NCI-H146 treated with DMSO at 0.1 percent for 48 hours (cell line): ENCODE data around the gene ANKS4B.
"Not testable (repeated sequence)": the region's sequence is repeated elsewhere in the genome, so short reads cannot be mapped to it uniquely, and the experiment has no call there.

Experiments
- DNase-seq: peaks from one replicate; lab custom pipeline; 2025; ENCODE audit not compliant: unreplicated experiment; lab: John Stamatoyannopoulos, UW

Gene ANKS4B, protein sequence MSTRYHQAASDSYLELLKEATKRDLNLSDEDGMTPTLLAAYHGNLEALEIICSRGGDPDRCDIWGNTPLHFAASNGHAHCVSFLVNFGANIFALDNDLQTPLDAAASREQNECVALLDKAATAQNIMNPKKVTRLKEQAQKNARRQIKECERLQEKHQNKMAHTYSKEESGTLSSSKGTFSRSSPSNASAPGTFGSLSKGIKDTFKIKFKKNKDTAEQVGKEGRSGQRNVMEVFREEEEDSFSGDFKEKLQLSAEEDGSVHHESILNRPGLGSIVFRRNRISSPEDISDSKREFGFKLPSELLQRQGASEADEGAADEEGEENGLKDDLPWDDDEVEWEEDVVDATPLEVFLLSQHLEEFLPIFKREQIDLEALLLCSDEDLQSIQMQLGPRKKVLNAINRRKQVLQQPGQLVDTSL

DNA sequence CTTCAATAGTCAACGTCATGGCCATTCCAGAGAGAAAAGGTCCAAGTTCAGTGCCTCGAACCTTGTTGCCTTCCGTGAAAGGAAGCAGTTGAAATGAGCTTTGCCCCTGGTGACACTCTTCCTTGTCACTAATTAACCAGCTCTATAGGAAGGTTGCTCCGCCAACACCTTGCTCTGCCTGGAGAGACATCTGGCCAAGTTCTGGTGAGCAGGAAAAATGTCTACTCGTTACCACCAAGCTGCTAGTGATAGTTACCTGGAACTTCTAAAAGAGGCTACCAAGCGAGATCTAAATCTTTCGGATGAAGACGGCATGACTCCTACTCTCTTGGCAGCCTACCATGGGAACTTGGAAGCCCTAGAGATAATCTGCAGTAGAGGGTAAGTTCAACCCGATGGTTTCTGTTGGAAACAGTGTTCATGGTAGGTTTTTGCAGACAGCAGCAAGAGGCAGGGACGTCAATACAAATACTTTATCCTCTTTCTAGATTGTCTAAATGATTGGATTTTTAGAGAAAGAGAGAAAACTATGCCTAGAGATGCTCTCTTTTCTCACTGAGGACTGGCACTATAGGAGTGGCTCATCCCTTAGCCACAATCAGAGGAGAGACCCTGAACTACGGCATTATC is at the start of gene ANKS4B:
Gene ANKS4B (plus strand): TSS at position 179 of the 630 bp plus-strand sequence. CDS start 39 bp downstream, at position 218.
- no peak for DNase-seq

DNA sequence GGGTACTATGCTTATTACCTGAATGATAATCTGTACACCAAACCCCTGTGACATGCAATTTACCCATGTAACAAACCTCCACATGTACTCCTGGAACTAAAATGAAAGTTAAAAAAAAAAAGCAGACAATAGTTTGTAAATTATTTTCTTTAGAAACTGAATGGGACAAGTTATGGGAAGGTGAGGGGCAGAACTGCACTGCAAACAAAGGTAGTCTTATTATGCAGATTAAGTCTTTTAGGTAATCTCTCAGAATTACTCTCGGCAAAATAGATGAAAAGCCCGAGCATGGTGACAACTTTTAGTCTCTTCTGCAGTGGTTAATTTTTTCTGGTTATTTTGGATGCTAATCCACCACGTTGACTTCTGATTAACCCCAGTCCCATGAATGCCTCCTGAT is 49.5 kb upstream of the ANKS4B start:
- DNase-seq = no peak

DNA sequence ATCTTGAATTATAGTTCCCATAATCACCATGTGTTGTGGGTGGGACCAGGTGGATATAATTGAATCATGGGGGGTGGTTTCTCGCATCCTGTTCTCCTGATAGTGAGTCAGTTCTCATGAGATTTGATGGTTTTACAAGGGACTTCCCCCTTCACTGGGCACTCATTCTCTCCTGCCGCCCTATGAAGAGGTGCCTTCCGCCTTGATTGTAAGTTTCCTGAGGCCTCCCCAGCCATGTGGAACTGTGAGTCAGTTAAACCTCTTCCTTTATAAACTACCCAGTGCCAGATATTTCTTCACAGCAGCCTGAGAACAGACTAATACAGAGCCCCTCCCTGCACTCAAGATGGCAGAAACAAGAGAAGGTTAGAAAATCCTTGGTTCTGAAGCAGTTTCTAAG is 48.7 kb upstream of the ANKS4B start:
- DNase-seq = no peak

DNA sequence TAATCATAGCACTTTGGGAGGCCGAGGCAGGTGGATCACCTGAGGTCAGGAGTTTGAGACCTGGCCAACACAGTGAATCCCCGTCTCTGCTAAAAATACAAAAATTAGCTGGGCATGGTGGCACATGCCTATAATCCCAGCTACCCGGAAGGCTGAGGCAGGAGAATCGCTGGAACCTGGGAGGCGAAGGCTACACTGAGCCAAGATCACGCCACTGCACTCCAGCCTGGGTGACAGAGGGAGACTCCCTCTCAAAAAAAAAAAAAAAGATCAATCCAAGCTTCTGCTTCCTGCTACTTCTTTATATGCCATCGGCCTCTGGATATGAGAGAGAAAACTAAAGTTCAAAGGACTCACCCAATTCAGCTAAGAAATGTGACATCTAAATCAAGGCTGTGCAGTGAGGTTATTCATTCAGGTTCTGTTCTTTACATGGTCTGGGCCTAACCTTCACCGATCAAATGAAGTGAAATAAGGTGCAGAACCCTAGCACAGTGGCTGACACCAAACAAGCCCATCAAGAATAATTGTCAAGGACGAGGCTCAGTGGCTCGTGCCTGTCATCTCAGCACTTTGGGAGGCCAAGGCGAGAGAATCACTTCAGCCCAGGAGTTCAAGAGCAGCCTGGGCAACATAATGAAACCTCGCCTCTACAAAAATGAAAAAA is 47.7 kb upstream of the ANKS4B start:
- DNase-seq = no peak

DNA sequence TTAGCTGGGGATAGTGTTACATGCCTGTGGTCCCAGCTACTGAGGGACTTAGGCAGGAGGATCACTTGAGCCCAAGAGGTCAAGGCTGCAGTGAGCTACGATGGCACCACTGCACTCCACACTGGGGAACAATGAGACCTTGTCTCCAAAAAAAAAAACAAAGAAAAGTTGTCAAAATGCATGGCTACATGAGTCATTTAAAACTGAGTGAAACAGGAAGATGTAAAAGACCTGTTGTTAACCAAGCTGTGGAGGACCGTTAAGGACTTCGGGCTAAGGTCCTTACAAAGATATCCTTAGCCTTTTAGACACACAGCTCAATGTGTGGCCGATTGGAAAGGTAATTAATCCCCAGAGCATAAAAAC is 47.2 kb upstream of the ANKS4B start:
- DNase-seq = no peak

DNA sequence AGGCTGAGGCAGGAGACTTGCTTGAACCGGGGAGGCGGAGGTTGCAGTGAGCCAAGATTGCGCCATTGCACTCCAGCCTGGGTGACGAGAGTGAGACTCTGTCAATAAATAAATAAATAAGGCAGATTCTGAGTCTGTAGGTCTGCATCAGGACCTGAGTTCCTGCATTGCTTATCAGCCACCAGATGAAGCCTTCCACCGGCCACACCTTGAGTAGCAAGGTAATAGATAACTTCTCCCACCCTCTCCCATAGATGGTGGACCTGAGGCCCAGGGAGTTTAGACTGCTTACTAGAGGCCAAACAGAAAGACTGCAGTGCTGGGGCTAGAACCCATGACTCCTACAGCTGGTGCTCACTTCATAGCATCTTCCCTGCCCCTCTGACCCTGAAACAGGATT is 44.2 kb upstream of the ANKS4B start:
- no peak for DNase-seq

DNA sequence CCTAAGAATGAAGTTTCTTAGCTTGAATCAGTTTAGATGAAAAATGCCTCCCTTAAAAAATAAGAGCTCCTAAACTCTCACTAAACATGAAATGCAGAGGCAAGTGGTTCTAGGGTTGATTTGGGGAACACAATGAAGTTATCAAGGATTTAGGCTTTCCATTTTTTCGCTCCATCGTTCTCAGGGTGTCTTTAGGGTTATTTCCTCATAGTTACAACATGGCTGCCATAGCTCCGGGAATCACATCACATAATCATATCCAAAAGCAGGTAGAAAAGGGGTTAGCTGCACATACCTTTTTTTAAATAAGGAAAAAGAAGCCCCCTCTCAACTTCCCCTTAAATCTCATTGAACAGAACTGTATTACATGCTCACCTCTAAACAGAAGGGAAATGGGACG is 43.5 kb upstream of the ANKS4B start:
- no peak for DNase-seq

DNA sequence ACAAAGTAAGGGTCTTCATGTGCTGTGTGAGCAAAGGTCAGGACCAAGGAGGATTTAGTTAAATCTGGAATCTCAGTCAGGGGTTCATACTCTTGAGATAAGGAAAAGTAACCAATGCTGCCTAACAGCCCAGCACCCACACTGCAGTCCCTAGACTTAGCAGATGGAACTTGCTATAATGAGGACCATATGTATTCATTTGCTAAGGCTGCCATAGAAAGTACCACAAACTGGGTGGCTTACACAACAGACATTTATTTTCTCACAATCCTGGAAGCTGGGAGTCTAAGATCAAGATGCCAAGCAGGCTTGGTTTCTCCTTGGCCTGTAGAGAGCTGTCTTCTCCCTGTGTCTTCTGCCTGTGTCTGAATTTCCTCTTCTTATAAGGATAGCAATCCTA is 42.9 kb upstream of the ANKS4B start:
- DNase-seq = no peak

DNA sequence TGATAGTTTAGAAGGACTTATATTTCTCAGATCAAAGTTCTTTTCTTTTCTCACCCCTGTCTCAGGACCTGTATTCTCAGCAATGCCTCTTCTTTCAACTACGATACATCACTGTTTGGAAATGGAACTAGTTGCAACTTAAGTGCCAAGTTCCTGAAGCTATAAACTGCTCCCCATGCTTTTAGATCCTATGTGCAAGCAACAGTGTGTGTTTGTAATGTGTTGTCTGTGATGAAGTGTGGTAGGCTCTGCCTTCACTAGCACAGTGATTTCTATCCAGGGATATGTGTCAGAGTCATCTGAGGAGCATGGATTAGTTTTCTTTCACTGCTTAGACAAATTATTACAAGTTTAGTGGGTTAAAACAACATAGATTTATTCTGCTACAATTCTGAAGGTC is 40.5 kb upstream of the ANKS4B start:
- DNase-seq = no peak

DNA sequence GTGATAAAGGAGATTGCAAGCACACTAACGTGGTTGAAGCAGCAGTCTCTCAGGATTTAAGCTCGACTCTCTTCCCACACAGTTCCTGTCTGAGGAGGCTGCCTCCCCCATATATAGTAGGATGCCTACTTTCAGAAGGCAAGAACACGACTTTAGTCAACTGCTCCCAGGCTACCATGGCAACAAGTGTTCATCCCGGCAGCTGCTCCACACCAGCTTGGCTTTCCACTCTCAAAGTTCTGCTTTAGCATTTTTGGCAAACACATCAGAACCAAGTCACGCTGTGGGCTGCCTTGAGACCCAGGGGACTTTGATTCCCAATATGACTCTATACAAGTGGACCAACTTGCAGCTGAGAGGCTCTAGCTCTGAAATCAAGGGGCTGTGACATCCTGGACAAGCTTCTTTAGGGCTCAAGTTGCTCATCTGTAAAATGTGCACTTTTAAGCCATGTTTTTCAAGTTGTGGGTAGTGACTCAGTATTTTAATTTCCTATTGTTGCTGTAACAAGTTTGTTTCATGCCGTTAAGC is 38.7 kb upstream of the ANKS4B start:
- no peak for DNase-seq

DNA sequence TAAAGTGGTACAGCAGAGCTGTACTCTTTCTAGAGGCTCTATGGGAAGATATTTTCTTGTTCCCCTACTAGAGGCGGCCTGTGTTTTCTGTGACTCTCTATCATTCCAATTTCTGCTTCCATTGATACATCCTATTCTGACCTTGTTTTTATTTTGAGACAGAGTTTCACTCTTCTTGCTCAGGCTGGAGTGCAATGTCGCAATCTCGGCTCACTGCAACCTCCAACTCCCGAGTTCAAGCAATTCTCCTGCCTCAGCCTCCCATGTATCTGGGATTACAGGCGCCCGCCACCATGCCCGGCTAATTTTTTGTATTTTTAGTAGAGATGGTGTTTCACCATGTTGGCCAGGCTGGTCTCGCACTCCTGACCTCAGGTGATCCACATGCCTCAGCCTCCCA is 38.2 kb upstream of the ANKS4B start:
- DNase-seq = not testable (repeated sequence)

DNA sequence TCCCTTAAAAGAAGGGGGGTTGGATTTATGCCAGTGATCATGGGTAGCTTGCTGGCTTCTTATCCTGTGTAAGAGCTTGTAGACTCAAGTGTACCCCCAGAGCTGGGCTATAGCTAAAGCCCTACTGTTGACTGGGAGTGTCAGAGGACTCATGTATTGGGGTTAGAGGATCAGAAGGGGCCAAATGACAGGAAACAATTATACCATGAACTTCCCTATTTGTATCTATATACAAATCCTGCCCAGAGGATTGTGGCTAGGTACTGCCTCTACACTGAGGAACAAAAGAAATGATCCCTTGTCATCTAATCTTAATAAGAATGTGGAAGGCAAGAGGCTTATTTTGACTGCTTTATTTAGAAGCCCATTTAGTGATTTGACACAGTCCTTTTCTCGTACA is 36.4 kb upstream of the ANKS4B start:
- no peak for DNase-seq

DNA sequence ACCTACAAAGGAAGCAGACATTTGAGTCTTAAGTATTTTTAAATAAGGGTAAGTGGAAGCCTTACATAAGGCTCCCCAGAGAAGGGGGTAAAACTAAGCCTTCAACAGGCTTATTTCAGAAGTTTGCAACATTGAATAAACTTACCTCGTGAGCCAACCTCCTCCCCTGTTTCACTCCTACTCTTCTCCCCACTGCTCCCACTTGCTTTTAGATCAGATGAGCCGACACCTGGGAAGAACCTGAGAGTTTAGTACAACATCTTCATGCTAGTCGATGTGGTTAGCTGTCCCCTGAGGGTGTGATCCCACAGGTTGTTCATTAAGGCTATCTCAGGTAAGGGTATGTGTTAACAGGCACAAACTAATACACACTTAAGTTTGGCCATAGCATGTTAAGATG is 35.9 kb upstream of the ANKS4B start:
- no peak for DNase-seq

DNA sequence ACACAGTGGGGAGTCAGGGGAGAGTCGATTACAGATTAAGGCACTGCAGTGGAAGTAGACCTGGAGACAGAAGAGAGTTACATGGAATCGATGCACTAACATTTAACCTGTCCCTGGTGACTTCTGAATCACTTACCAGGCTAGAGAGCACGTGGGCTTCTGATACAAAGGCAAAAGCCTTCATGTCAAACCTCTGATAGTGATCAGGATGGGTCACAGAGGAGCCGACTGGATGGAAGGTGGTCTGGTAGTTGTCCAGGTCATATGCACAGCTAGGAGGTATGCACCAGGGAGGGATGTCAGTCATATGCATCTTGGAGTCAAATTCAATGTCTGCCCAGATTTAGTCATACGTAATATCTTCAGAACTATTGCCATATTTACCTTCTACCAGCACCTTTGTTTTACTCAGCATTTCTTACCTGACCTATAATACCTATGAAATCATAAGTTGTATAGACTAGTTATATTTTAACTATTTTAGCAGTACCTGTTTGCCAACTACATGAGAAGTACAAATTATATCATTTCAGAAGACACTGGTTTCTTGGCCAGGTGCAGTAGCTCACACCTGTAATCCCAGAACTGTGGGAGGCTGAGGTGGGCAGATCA is 33.8 kb upstream of the ANKS4B start:
- DNase-seq = no peak

DNA sequence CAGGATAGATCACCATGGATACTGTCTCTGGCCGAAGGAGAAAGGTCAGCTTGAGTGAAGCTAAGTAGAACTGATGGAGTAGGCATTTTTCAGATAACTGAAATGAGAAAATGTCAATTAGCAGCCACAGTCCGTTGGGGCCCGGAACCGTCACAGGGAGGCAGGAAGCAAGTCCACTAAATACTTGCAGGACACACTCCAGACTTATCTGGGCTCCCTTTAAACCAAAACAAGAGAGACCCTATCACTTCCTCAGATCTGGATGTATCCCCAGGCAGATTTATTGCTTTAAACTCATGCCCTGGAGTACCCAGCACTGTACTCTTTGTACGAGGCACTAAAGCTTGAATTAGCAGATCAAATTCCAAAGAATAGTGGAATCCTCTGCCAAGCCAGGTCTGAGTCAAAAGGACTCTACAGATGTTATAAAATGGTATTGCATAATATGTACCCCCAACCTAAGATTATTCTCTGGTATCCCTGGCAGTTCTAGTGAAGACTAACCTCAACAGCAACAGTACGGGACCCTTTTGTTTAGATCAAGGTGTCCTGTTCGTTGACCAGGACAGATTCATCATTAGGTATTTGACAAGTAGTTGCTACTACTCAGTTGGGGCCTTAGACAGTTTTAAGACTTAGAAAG is 30.2 kb upstream of the ANKS4B start:
- no peak for DNase-seq

DNA sequence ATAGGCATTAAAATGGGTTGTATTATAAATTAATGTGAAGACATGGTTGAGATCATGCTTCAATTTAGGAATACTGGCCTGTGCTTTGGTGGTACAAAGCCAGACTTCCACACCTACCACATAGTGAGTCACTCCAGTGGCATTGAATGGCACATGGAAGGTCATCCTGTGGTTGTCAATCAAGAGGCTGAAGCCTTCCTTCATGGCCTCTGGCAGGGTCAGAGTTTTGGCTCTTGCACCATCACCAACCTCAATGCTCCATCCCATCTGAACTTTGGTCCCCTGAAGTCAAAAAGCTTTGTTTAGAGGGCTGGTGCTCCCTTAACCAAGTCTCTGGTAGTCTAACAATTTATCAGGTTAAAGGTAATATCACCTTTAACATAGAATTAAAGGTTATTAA is 28.2 kb upstream of the ANKS4B start:
- DNase-seq = no peak

DNA sequence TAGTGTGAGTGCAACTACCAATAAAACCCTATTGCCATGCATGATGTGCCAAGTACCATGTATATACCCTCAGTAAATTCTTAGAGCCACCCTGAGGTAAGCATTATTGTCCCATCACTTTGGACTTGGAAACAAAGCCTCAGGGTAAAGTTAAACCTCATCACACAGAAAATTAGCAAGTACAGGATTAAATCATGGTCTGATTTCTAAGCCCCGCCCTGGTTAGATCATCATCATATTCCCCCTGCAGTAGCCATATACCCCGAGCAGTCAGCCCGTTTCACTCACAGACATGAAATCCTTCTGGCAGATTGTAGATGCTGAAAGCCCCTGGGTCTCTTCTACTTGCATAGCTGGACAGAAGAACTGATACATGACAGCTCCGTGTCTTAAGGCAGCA is 26.9 kb upstream of the ANKS4B start:
- DNase-seq = no peak

DNA sequence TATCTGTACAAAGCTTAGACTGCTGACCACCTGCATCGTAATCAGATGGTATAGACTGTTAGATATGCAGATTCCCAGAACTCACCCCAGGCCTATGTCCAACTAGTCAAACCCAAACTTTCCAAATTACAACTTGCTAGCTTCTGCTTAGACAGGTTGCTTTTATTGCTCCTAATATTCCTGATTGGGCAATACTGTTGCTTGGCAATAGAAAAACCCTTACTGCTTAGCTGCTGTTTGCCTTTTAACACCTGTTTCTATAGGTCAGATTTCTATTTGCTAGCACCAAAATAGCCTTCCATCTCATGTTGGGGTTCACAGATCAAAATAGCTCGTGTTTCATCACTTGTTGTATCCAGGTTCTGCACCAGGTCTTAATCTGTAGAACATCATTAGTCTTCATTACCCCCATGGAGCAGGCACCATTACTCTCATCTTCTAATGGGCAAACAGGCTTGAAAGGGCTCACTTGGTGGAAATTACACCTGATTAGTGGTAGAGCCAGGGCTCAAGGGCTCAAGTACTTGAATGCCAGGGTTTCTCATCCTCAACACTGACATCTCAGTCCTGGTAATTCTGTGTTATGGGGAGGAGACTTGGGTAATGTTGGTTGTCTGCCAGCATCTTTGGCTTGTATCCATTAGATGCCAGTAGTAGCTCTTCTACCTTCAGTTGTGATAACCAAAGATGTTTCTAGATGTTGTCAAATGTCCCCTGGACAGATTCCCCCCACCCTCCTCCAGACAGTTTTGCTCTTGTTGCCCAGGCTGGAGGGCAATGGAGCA is 24.9 kb upstream of the ANKS4B start:
- no peak for DNase-seq

DNA sequence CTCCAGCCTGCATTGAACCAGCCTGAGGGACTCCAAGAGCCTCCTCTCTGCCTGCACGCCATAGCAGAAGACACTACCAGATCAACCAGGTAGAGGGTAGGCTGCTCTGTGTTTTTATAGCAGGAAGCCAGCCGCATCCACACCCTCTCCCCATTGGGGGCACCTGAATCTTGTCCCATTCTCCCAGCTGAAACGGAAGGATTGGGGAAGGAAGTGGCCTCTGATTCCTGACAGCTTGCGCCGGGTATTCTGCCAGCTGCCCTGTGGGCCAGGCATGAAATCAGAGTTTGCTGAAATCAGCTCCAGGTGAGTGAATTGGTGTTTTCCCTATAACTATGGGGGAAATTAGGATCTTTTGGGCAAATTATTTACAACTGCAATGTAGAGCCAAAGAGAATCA is 22.0 kb upstream of the ANKS4B start, which contains the start of gene ZP2:
Gene ZP2 (minus strand): TSS at position 89 of the 400 bp plus-strand sequence. CDS start 27 bp downstream, at position 62.
- DNase-seq = no peak

DNA sequence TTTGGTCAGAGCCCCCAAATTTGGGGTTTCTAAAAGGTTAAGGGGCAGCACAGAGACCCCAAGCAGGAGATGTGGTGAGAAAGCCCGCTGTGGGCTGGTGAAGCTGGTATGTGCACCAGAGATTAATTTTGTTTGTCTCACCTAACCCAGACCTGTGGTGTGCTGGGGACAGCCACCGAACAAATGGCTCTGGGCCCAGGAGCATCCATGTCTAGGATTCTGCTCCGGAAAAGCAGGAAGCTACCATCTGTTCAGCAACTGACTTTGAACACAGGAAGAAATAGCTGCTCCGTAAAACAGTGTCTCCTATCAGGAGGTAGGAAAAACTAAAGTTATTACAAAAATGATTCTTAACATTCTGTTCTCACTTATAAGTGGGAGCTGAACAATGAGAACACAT is 19.4 kb upstream of the ANKS4B start:
- DNase-seq = no peak
